Islet of Langerhans (tissue), 1 donor: ENCODE measurements around the gene FGFRL1.

Source experiments
- FAIRE-seq: peaks from one replicate; lab custom pipeline; 2011; peaks lifted over from hg19 to GRCh38; lab: Jason Lieb, UNC

The FGFRL1 gene

DNA sequence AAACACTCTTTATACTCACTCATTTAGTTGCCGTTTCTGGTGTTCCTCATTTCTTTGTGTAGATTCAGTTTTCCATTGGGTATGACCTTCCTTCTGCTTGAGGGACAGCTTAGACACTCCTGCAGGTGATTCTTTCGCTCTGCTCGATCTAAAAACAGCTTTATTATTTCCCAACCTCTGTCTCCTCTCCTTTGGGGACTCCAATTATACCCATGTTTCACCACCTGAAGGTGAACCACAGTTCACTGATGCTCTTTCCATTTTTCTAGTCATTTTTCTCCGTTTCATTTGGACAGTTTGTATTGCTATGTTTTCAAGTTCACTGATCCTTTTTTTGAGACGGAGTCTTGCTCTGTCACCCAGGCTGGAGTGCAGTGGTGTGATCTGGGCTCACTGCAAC lies 4.6 kb upstream of the FGFRL1 start:
- FAIRE-seq: no peak

- no peak for FAIRE-seq
Observed at GRCh38 chr4:1008840-1009541, 2.4 kb upstream of the FGFRL1 start.

GRCh38 chr4:1009542-1010394 lies 1.7 kb upstream of the FGFRL1 start:
- no peak for FAIRE-seq

- FAIRE-seq: no peak
Observed at GRCh38 chr4:1010395-1011021, 918 bp upstream of the FGFRL1 start.

- no peak for FAIRE-seq
Observed at GRCh38 chr4:1011666-1012033, 224 bp downstream of the FGFRL1 start.

- no peak for FAIRE-seq
Observed at GRCh38 chr4:1012034-1012739, 761 bp downstream of the FGFRL1 start.

DNA sequence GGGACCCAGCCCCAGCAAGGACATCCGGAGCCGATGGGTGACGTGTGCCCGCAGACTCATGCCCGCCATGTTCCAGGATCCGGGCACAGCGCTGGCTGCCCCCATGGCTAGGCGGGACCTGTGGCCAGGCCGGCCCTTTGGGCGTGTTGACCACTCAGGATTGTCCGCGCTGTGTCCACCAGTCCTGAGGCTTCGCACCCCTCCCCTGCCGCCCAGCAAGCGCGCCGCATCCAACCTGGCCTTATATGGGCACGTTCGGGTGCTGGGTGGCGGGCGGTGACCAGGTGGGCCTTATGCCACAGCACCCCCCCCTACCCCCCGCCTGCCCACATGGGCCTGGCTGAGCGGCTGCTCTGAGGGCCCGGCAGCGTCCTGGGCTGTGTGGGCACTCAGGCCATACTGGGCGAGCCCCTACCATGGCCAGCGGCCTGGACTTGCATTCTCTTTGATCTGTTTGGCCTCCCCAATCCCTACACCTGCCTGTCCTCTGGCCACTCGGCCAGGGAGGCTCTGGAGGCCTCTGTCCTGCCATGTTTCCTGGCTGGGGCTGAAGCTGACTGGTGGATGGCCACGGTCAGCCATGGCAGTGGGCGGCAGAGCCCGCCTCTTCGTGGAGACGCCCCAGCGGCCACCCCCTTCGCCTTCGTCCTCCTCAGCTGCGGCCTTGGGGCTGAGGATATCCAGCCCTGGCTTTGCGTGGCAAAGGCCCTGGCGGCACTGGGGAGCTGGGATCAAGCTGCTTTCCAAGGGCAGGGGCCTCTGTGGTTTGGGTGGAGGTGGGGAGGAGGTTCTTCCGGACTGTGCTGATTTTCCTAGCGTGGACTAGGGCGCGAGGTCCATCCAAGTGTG lies 2.0 kb downstream of the FGFRL1 start:
- no peak for FAIRE-seq

GRCh38 chr4:1014291-1015167 lies 3.1 kb downstream of the FGFRL1 start:
- no peak for FAIRE-seq

DNA sequence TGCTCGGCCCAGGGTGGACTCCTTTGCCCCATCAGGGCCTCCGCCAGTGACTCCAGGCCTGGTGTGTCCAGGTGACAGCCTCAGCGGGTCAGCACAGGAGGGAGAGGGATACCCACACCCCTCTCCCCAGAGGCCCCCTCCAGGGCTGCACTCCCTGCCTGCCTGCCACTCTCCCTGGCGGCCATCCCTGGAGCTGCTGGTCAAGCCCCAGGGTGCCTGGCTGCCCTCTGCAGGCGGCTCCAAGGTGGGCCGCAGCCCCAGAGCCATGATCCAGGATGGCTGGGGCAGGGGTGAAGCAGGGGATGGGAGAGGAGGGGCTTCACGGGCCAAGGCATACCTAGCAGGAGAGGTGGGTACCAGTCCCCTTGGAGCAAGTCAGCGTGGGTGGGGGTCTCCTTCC lies 3.8 kb downstream of the FGFRL1 start:
- FAIRE-seq: no peak

- no peak for FAIRE-seq
Observed at GRCh38 chr4:1015746-1016145, 4.3 kb downstream of the FGFRL1 start.

DNA sequence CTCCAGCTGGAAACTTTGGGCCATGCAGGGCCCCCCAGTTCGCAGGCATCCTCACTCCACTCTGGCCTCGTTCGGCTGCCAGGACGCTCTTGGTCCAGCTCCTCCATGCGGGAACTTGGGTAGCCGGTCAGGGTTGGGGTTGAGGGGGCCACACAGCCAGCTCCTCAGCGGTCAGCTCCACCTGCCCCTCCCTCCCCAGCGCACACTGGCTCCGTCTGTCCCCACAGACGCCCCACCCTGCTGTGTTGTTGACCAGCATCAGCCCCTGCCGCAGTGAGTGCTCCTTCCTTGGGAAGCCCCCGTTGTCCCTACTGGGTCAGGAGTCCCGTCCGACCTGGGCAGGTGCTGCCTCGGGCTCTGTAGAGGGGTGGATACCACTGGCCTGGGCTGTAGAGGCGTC lies 5.8 kb downstream of the FGFRL1 start:
- FAIRE-seq: no peak

- no peak for FAIRE-seq
Observed at GRCh38 chr4:1017706-1018105, 6.3 kb downstream of the FGFRL1 start.

- FAIRE-seq: no peak
Observed at GRCh38 chr4:1018147-1019020, 7.0 kb downstream of the FGFRL1 start.

DNA sequence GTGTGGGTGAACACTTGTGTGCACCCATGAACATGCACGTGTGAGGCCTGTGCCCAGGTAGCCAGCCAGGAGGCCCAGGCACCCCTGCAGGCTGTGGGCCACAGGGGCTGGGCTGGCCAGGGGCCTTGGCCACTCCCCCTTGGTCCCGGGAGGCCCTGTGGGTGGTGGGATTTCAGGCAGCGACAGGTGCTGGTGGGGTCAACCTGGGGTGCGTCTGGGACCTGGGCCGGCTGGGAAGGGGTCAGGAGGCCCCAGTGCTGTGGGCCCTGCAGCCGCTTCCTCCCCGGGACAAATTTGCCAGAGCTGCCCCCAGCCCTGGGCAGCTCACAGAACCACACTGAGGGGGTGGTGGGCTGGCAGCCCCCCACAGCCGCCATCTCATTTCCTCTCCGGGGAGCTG lies 7.9 kb downstream of the FGFRL1 start:
- FAIRE-seq: no peak

DNA sequence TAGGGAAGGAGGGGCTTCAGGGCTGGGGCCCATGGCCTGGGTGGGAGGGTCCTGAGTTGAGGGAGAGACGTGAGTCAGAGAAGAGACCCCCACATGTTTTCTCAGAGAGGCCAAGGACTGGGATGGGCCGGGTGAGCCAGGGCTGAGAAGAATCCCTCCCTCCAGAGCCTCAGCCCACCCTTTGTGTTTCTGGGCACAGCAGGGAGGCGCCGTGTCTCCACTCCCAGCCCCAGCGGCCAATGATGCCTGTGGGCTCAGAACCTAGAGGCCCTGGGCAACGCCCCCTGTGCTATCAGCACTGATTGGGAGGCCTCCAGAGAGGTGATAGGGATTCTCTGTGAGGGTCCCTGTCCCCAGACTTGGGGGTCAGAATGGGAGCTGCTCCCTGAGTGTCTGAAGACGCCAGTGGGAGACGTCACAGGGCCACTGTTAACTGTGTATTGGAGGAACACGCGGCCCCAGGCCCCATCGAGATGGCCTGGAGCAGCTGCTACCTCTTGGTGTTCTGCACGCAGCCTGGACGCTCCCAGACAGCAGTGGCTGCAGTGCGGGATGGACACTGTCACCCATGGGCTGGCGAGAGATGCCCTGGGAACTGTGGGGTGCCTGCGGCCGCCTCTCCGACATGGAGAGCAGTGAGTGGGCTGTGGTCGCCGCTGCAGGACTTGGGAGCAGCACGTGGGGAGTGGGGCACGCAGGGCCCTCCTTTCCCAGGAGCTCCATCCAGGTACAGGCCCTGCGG lies 8.5 kb downstream of the FGFRL1 start:
- FAIRE-seq: no peak

- no peak for FAIRE-seq
Observed at GRCh38 chr4:1021386-1022050, 10.1 kb downstream of the FGFRL1 start.

GRCh38 chr4:1022051-1022738 lies 10.8 kb downstream of the FGFRL1 start:
- no peak for FAIRE-seq

- FAIRE-seq: no peak
Observed at GRCh38 chr4:1022739-1023066, 11.3 kb downstream of the FGFRL1 start.
